Measurements from ENCODE around the gene TTC23L.

TTC23L gene

DNA sequence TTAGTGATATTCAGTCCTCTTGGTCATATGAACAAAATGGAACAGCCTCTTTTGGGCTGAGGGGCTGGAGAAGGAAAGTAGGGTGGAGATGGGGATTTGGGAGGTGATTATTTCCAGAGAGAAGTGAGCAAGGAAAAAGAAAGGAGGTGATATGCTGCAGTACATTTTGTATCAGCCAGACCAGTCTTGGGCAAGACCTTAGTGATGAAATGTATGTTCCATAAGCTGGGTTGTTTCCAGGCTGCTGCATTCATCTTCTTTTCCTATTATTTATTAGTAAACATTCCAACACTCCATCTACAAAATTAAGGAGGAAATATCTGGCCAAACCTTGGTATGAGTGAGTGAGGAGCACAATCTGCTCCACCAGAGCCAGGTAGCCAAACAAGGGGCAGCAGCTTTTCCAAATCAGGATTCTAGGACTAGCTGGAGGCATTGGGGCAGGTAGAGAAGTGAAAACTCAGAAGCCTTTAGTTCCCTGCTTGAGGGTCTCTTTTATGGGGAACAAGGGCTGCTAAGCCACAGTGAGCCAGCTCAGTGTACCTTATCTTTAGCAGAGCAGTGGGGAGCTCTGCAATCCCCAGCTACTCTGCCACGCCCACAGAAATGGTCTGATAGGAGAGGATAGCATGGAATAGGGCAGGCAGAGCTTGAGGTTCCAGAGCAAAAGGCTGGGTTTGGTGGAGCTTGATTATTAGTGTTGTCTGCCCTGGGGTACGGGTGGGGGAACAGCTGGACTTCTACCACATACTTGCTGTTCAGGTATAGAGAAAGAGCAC, 56.9 kb downstream of the TTC23L start:
- no peak for DNase-seq (ENCODE audit: low read depth in 1 of 2, low spot score in 1 of 2)
- in situ Hi-C loops (cut with HindIII; ENCODE audit: low pct_unique_long_range_greater_than_20kb, low sequenced_read_pairs), result no loop called here
- no peak for TF ChIP-seq JUND (IDR thresholded peaks at IDR 0.05; ENCODE audit: low read depth)

DNA sequence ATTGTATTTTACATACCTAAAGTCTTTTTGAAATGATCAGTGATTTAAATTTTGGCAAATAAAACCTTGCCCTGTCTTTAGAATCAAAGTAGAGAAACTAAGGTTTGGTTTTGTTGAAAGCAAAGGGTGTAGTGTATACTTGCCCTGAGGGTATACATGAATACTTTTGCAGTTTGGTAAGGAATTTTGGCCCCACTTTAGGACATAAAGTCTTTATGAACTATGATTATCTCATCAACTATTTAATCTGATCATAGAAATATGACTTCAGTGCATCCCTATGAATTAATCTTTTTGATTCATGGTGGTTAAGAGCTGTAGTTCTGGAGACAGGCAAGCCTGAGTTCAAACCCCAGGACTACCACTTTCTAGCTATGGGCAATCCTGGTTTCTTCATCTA, 58.7 kb downstream of the TTC23L start:
- in situ Hi-C loops (cut with HindIII; ENCODE audit: low pct_unique_long_range_greater_than_20kb, low sequenced_read_pairs), result no loop called here
- no peak for TF ChIP-seq JUND (IDR thresholded peaks at IDR 0.05; ENCODE audit: low read depth)
- no peak for DNase-seq (ENCODE audit: low read depth in 1 of 2, low spot score in 1 of 2)

DNA sequence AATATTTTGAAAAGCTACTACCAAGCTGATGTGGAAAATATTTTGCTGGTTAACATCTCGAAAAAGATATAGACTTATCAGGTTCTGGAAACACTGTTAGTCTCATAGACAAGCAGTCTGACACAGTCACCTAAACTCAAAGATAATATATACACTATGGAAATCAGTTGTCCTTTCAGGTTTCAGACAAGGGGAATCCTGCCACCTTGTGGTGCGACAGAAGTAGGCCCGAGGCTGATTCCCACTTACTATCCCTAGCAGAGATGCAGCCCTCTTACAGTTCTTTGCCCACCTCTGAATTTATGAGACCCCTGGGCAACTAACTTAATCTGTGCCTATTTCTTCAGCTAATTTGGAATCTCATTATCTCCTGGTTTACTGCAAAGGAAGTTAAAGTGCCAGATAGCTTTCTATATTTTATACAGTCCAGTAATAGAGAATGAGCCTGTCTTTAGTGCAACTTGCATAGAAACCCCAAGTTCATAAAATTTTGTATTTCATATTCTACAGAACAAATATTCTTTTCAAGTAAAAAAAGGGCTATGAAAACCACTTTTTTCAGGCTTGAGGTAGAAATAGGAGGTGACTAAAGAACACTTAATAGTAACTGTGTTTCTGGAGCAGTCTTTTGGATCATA, 59.4 kb downstream of the TTC23L start:
- peak; percentile 41 to 76 for DNase-seq (ENCODE audit: low read depth in 1 of 2, low spot score in 1 of 2)
- in situ Hi-C loops (cut with HindIII; ENCODE audit: low pct_unique_long_range_greater_than_20kb, low sequenced_read_pairs), result no loop called here
- no peak for TF ChIP-seq JUND (IDR thresholded peaks at IDR 0.05; ENCODE audit: low read depth)

DNA sequence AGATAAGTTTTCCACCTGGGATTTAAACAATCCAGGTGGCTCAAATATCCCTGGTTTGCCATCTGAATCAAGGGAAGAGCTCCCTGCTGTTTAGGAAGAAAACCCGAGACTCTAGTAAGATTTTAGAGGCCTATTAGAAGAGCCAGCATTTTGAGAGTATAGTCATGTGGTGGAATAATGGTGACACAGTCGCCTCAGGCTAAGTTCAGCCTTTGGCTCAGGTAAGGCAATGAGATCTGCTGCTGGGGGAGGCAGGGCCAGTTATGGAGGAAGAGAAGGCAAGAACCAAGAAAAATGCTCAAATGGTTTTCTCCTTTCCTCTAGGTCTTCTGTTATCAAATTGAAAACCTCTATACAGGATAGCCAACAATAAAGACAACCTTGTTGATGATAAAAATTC, 60.1 kb downstream of the TTC23L start:
- in situ Hi-C loops (cut with HindIII; ENCODE audit: low pct_unique_long_range_greater_than_20kb, low sequenced_read_pairs), result no loop called here
- DNase-seq (ENCODE audit: low read depth in 1 of 2, low spot score in 1 of 2), result no peak
- TF ChIP-seq JUND (IDR thresholded peaks at IDR 0.05; ENCODE audit: low read depth), result no peak

DNA sequence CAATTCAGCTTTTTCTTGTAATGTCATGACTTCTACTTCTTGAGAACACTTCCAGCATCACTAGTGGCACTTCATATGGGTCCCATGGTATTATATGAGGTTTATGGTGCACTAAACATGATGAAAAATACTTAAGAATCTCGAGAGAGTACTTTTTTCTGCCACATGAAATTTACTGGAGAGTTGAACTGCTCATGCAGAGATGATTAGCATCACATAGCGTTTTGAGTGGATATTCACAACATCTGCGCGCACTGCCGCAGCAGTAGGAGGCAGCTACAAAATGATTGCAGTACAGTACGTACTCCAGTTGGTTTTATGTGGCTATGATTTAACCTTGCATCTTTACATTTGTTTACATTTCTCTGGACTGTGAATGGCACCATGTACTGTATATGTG, 61.7 kb downstream of the TTC23L start:
- DNase-seq (ENCODE audit: low read depth in 1 of 2, low spot score in 1 of 2), result no peak
- in situ Hi-C loops (cut with HindIII; ENCODE audit: low pct_unique_long_range_greater_than_20kb, low sequenced_read_pairs), result no loop called here
- TF ChIP-seq JUND (IDR thresholded peaks at IDR 0.05; ENCODE audit: low read depth), result no peak

DNA sequence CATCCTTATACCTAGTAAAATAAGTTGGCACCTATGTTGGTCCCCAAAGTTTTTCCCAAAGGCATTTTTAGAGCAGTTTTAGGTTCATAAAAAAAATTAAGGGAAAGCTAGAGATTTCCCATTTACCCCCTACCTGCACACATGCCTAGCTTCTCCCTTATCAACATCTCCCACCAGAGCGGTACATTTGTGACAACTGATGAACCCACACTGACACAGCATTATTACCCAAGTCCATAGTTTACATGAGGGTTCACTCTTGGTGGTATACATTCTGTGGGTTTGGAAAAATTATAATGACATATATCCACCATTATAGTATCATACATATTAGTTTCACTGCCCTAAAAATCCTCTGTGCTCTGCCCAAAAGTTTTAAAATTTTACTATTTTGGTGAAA, 64.3 kb downstream of the TTC23L start:
- DNase-seq (ENCODE audit: low read depth in 1 of 2, low spot score in 1 of 2), result no peak
- TF ChIP-seq JUND (IDR thresholded peaks at IDR 0.05; ENCODE audit: low read depth), result no peak
- in situ Hi-C loops (cut with HindIII; ENCODE audit: low pct_unique_long_range_greater_than_20kb, low sequenced_read_pairs), result no loop called here

DNA sequence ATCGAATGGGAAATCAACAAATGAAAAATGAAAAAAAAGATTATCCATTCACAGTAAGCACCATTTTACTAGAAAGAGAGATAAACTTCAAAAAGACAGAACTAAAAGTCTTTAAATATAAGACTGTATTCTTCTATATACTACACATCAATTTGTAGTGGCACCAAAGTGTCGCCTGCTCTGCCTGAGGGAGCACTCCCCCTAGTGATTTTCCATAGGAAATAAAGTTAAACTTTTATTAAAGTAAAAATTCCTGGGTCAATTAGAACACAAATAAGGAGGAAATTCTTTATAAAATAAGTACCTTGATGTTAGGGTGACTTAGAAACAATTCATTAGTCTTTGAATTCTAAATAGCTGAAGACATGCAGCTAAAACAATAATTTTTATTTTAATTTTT, 66.6 kb downstream of the TTC23L start:
- in situ Hi-C loops (cut with HindIII; ENCODE audit: low pct_unique_long_range_greater_than_20kb, low sequenced_read_pairs), result no loop called here
- no peak for TF ChIP-seq JUND (IDR thresholded peaks at IDR 0.05; ENCODE audit: low read depth)
- DNase-seq (ENCODE audit: low read depth in 1 of 2, low spot score in 1 of 2), result peak in 1 of 2 experiments; percentile 23

DNA sequence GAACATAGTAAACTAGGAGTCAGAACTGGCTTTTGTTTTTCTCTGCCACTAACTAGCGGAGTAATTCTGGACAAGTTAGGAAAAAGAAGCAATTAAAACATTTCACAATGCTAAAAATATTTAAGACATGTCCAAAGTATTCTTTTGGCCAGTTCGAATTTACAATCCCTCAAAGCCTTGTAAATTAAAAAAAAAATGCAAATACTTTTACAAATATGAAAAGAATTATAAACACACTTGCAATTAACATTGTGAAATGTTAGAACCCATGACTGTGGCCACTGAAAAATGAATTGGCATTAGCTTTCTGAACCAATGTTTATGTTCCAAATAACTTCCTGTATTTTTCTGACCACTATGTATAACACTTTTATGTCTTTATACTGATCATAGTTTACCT, 74.1 kb downstream of the TTC23L start:
- TF ChIP-seq JUND (IDR thresholded peaks at IDR 0.05; ENCODE audit: low read depth), result no peak
- in situ Hi-C loops (cut with HindIII; ENCODE audit: low pct_unique_long_range_greater_than_20kb, low sequenced_read_pairs), result no loop called here
- no peak for DNase-seq (ENCODE audit: low read depth in 1 of 2, low spot score in 1 of 2)

DNA sequence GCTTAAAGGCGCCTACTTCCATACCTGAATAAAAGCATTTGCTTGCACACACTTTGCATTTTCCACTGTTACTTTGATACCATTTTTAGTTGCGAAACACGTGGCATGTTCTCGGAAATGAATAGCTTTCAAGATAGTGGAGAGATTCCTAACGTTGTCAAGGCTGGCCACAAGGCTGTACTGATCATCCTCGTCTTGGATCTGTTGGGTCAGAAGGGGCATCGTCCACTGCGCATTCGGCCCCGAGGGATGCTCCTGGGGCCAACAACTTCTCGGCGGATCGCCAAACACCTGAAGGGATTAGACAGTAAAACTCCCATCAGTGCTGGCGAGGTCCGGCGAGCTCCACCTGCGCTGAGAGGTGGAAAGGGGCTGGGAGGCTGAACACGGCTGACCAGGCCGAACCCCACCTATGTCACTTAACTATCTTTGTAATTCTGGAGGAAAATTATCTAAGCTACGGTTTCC, 75.7 kb downstream of the TTC23L start:
- no peak for DNase-seq (ENCODE audit: low read depth in 1 of 2, low spot score in 1 of 2)
- in situ Hi-C loops (cut with HindIII; ENCODE audit: low pct_unique_long_range_greater_than_20kb, low sequenced_read_pairs), result no loop called here
- TF ChIP-seq JUND (IDR thresholded peaks at IDR 0.05; ENCODE audit: low read depth), result no peak

DNA sequence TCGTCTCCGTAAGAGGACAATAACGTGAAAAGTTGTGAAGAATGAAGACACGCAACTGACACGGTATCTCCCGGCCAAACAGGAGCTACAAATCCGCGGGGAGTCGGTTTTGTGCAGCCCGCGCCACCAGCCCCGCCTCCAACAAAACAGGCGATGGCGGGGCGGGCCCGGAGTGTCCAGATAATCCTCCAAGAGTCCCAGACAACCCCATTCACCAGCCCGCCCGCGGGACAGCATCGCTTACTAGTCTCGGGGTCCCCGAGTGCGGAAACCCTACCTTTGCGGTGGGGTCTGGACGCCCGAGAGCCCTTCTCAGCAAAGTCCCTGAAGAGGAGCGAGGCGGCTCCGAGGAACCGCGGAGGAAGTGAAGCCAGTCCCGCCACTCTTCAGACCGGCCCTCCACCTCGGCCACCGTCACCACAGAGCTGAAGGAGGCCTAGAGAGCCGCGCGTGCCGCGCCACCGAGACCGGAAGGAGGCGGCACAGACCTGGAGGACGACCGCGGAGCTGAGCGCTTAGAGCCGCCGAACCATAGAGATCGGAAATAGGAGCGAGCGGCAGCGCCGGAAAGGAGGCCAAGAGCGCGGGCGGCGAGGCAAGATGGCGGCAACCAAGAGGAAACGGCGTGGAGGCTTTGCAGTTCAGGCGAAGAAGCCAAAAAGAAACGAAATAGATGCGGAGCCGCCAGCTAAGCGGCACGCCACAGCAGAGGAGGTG, 76.3 kb downstream of the TTC23L start, which contains the start of the genes BRIX1 and RAD1:
Gene BRIX1, plus strand, starts transcription at position 573 of the 717 bp plus-strand sequence. Its CDS starts 28 bp downstream, at position 601.
Gene RAD1, minus strand, starts transcription at position 366 of the 717 bp plus-strand sequence. CDS start 612 bp downstream, outside the sequence.
- peak; percentile 76 to 98 for DNase-seq (ENCODE audit: low read depth in 1 of 2, low spot score in 1 of 2)
- TF ChIP-seq JUND (IDR thresholded peaks at IDR 0.05; ENCODE audit: low read depth), result no peak
- in situ Hi-C loops (cut with HindIII; ENCODE audit: low pct_unique_long_range_greater_than_20kb, low sequenced_read_pairs), result no loop called here

DNA sequence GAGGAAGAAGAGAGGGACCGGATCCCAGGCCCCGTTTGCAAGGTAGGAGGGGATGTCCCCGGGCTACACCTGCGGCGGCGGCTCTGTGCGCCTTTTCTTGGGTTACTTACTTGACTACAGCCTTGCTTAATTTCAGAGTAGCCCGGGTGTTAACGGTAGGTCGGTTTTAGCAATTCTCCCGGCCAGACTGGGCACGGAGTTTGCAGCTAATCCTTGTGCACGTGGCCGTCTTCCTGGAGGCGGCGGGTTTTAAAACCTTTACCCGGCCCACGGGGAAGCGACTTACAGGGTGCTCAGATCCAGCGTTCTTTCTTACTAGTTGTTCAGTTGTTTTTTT, 76.9 kb downstream of the TTC23L start:
- no peak for TF ChIP-seq JUND (IDR thresholded peaks at IDR 0.05; ENCODE audit: low read depth)
- DNase-seq (ENCODE audit: low read depth in 1 of 2, low spot score in 1 of 2), result no peak
- in situ Hi-C loops (cut with HindIII; ENCODE audit: low pct_unique_long_range_greater_than_20kb, low sequenced_read_pairs), result no loop called here

DNA sequence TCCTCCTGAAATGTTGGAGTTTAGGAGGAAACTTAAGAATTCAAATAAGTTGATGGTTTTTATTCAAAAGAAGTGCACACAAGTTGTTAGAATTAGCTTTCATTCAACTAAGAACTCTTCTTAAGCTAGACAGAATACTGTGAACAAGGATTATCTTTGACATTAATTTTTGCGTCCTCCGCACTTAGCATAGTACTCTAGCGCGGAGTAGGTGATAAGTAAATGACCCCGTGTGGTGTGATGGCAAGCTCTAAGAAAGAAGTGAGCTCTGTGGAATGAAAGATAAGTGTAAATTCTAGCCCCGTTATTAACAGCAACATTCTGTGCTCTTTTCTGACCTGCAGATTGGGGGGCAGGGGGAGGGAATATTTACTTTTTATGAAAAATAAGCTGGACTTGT, 77.6 kb downstream of the TTC23L start:
- in situ Hi-C loops (cut with HindIII; ENCODE audit: low pct_unique_long_range_greater_than_20kb, low sequenced_read_pairs), result no loop called here
- TF ChIP-seq JUND (IDR thresholded peaks at IDR 0.05; ENCODE audit: low read depth), result no peak
- no peak for DNase-seq (ENCODE audit: low read depth in 1 of 2, low spot score in 1 of 2)

DNA sequence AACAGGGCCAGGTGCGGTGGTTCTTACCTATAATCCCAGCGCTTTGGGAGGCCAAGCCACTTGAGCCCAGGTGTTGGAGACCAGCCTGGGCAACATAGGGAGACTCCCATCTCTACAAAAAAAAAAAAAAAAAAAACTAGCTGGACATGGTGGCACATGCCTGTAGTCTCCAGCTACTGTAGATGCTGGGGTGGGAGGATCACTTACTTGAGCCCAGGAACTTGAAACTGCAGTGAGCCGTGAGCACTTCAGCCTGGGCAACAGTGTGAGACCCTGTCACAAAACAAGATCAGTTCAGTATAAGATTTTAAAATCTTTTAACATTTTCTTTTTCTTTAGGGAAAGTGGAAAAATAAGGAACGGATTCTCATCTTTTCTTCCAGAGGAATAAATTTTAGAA, 79.1 kb downstream of the TTC23L start:
- TF ChIP-seq JUND (IDR thresholded peaks at IDR 0.05; ENCODE audit: low read depth), result no peak
- no peak for DNase-seq (ENCODE audit: low read depth in 1 of 2, low spot score in 1 of 2)
- in situ Hi-C loops (cut with HindIII; ENCODE audit: low pct_unique_long_range_greater_than_20kb, low sequenced_read_pairs), result no loop called here
